Natural killer cell (primary cell): ENCODE measurements around the gene WDR90. TPM values are rescaled to one million over a fixed set of nuclear protein-coding genes. Genes with fewer than 3 reads are reported as not detected.

Experiments used
- ATAC-seq, 3 donors: fragments of 150-1000 bp in 2 of 3; fragments of 200-7000 bp in 1 of 3; cut with Tn5 transposase; 1 replicate in 1 of 3; 2 replicates in 2 of 3; pipeline ENCODE4 v1.10.0; 2021; ENCODE audit warnings: mild to moderate bottlenecking in 2 of 3, moderate library complexity in 2 of 3
- DNase-seq, 2 donors: peaks; one replicate each; pipeline versions ENCODE4 v3.0.0 to v3.0.0-alpha.2; 2013 to 2021; ENCODE audit warnings: mixed read lengths in 1 of 2
- H3K27ac ChIP-seq: one replicate; pipeline ENCODE4 v1.5.1; 2013; ENCODE audit warnings: mild to moderate bottlenecking, low read length
- H3K27me3 ChIP-seq: one replicate; pipeline ENCODE4 v1.6.1; 2013; ENCODE audit warnings: low read length; ENCODE audit not compliant: control insufficient read depth, insufficient read depth
- H3K36me3 ChIP-seq: one replicate; pipeline ENCODE4 v1.6.1; 2013; ENCODE audit warnings: low read length; ENCODE audit not compliant: control insufficient read depth, insufficient read depth
- H3K4me1 ChIP-seq: one replicate; pipeline ENCODE4 v1.6.1; 2013; ENCODE audit warnings: low read length; ENCODE audit not compliant: control insufficient read depth, insufficient read depth
- H3K4me3 ChIP-seq: one replicate; pipeline ENCODE4 v1.5.1; 2013; ENCODE audit warnings: low read length
- H3K9me3 ChIP-seq: one replicate; pipeline ENCODE4 v1.6.1; 2013; ENCODE audit warnings: low read length; ENCODE audit not compliant: control insufficient read depth, insufficient read depth
- H3K27ac Mint-ChIP-seq, 2 donors: one replicate each; pipeline ENCODE4 v1.8.0; 2022; ENCODE audit warnings: mild to moderate bottlenecking in 2 of 2, mixed read lengths in 2 of 2, moderate library complexity in 1 of 2
- H3K27me3 Mint-ChIP-seq, 2 donors: one replicate each; pipeline ENCODE4 v1.8.0; 2022; ENCODE audit warnings: low read depth in 2 of 2, mixed read lengths in 2 of 2
- H3K36me3 Mint-ChIP-seq: one replicate; pipeline ENCODE4 v1.8.0; 2022; ENCODE audit warnings: mixed read lengths
- H3K4me1 Mint-ChIP-seq, 2 donors: one replicate each; pipeline ENCODE4 v1.8.0; 2022; ENCODE audit warnings: mixed read lengths in 2 of 2
- H3K4me3 Mint-ChIP-seq: one replicate; pipeline ENCODE4 v1.8.0; 2022; ENCODE audit warnings: mild to moderate bottlenecking, moderate library complexity, mixed read lengths
- H3K9me3 Mint-ChIP-seq, 2 donors: one replicate each; pipeline ENCODE4 v1.8.0; 2022; ENCODE audit warnings: mixed read lengths in 2 of 2
- WGBS: methylation state at CpG from one replicate; pipeline ENCODE4 v1.1.7; 2013; ENCODE audit warnings: missing lambda C conversion rate; ENCODE audit not compliant: insufficient coverage; 5-methylcytosine and 5-hydroxymethylcytosine counted together
- intact Hi-C: fragments of 100-400 bp; cut with micrococcal nuclease; formaldehyde crosslinking; loops from one replicate; pipeline ENCODE4 v1.14.2; 2022
- total RNA-seq, 4 donors: library from RNA; stranded (reverse); fragments of 120-200 nt in 1 of 4; gene quantifications; one replicate each; pipeline versions ENCODE4 v1.2.3 to v1.2.4, GENCODE V29; 2013 to 2022
- TF ChIP-seq, protein P1 (sequence below): fragments of 200-600 bp; IDR thresholded peaks from one replicate; pipeline ENCODE4 v1.8.0; 2022; ENCODE audit warnings: antibody characterized with exemption

The WDR90 gene
- total RNA-seq, 3 donors from 2014 or later (not counting 1 experiment from before 2014, with no cell fraction given): 16.7 to 22.8 (median 20.2) TPM

DNA sequence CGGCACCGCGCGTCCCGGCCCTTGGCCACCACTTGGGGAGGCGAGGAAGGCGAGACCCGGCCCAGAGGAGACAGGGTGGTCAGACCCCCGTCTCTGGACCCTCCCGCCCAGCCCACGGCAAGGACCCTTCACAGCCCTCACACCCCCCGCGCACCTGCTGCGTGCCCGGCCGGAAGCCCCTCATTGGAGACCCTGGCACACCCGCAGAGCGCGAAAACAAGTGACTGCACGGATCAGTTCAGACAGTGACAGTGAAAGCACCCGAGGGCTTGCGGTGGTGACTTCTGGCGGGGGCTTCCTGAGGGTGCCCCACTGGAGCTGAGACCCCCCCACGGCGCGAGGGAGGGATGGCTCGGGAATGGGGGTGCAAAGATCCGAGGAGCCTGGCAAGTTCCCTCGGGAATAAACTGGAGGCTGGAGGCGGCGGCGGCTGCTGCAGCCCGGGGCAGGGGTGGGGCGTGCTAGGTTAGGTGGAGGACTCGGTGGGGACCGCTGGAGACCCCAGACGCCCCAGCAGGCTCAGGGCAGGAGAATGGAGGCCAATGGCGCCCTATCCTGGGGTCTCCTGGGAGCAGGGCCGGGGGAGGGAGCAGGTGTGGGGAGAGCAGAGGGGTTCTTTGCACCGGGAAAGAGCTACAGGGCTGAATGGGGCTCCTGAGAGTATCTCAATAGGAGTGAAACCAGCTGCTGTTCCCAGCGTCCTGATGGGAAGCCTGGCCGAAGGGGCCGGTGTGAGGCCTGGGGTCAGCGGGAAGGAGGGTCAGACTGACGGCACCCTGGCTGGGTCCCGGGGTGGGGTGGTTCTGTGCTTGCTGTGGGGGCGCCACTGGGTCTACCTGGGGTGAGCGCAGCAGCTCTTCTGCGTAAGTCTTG, 57.3 kb downstream of the WDR90 start:
- intact Hi-C loops: no loop called here
- Histone ChIP-seq H3K36me3 (no peaks in the 10 kb centered on the region), H3K27me3 (peaks cover 50% of the 10 kb centered on the region), H3K4me1 (peaks cover 6% of the 10 kb centered on the region), H3K27ac (no peak overlapping the region), H3K9me3 (no peaks in the 10 kb centered on the region), H3K4me3 (no peak overlapping the region)
- no peak for DNase-seq
- Mint-ChIP-seq H3K27ac (no peak overlapping the region), H3K36me3 (no peaks in the 10 kb centered on the region), H3K4me1 (no peaks in the 10 kb centered on the region), H3K27me3 (peaks cover 19 to 24% of the 10 kb centered on the region in 2 donors), H3K9me3 (no peaks in the 10 kb centered on the region), H3K4me3 (no peak overlapping the region)
- TF ChIP-seq, protein P1, sequence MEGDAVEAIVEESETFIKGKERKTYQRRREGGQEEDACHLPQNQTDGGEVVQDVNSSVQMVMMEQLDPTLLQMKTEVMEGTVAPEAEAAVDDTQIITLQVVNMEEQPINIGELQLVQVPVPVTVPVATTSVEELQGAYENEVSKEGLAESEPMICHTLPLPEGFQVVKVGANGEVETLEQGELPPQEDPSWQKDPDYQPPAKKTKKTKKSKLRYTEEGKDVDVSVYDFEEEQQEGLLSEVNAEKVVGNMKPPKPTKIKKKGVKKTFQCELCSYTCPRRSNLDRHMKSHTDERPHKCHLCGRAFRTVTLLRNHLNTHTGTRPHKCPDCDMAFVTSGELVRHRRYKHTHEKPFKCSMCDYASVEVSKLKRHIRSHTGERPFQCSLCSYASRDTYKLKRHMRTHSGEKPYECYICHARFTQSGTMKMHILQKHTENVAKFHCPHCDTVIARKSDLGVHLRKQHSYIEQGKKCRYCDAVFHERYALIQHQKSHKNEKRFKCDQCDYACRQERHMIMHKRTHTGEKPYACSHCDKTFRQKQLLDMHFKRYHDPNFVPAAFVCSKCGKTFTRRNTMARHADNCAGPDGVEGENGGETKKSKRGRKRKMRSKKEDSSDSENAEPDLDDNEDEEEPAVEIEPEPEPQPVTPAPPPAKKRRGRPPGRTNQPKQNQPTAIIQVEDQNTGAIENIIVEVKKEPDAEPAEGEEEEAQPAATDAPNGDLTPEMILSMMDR: no peak
- no peak for ATAC-seq
- WGBS: 8% methylated on average over 49 of the region's 49 CpGs

DNA sequence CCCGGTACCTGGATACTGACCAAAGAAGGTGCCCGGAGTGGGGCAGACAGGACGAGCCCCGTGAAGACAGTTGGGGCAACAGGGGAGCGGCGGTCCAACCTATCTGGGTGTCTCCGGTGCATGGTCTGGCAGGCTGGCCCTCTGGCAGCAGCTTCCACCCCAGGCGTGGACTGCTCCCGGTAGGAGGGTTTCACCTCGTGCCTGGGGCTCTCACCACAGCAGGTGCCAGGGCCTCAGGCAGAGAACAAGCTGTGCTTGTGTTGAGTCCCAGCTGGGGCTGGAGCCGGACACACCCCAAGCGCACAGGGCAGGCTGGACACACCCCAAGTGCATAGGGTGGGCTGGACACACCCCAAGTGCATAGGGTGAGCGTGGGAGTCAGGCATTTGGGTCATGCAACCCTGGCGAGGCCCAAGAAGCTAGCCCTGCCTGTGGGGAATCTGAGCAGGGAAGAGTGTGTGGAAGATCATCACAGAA, 57.9 kb downstream of the WDR90 start:
- Mint-ChIP-seq H3K27ac (no peak overlapping the region), H3K9me3 (no peaks in the 10 kb centered on the region), H3K27me3 (peaks cover 18 to 22% of the 10 kb centered on the region in 2 donors), H3K36me3 (no peaks in the 10 kb centered on the region), H3K4me1 (no peaks in the 10 kb centered on the region), H3K4me3 (no peak overlapping the region)
- Histone ChIP-seq H3K27me3 (peaks cover 45% of the 10 kb centered on the region), H3K4me3 (no peak overlapping the region), H3K9me3 (no peaks in the 10 kb centered on the region), H3K27ac (no peak overlapping the region), H3K36me3 (no peaks in the 10 kb centered on the region), H3K4me1 (peaks cover 6% of the 10 kb centered on the region)
- WGBS: 50% methylated on average over 14 of the region's 14 CpGs
- no peak for DNase-seq
- TF ChIP-seq, protein P1: no peak
- no peak for ATAC-seq
- intact Hi-C loops: no loop called here

DNA sequence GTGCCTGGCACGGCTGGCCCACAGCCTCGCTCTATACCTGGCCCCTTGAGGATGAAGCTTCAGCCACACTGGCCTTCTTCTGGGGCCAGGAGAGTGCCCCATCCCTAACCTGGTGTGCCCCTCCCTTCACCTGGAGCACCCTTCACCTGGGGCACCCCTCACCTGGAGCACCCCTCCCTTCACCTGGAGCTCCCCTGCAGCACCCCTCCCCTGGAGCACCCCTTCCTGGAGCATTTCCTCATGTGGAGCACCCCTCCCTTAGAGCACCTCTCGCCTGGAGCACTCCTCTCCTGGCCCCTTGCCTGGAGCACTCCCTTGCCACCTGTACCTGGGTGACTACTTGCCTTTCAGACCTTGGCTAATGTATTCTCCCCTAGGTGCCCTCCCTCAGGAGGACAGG, 58.9 kb downstream of the WDR90 start:
- H3K36me3 ChIP-seq: no peaks in the 10 kb centered on the region
- peaks cover 6% of the 10 kb centered on the region for H3K4me1 ChIP-seq
- H3K27me3 ChIP-seq: peaks cover 39% of the 10 kb centered on the region
- no peaks in the 10 kb centered on the region for H3K36me3 Mint-ChIP-seq
- DNase-seq: no peak
- H3K27ac Mint-ChIP-seq: no peak overlapping the region
- no peak overlapping the region for H3K4me3 Mint-ChIP-seq
- WGBS: 64% methylated on average over 3 of the region's 3 CpGs
- no peaks in the 10 kb centered on the region for H3K9me3 ChIP-seq
- TF ChIP-seq, protein P1: no peak
- H3K27me3 Mint-ChIP-seq: peaks cover 9 to 14% of the 10 kb centered on the region in 2 donors
- intact Hi-C loops: no loop called here
- no peak overlapping the region for H3K27ac ChIP-seq
- no peak overlapping the region for H3K4me3 ChIP-seq
- no peak for ATAC-seq
- H3K9me3 Mint-ChIP-seq: no peaks in the 10 kb centered on the region
- H3K4me1 Mint-ChIP-seq: no peaks in the 10 kb centered on the region
